ENCODE results near the gene ARHGAP15. TPM values are rescaled to one million over a fixed set of nuclear protein-coding genes. Genes with fewer than 3 reads are reported as not detected.

The ARHGAP15 gene
- total RNA-seq, 4 donors from 2014 or later = 1.2 to 6.0 (median 3.4) TPM

GRCh38 chr2:143378996-143379395 is 249.8 kb downstream of the ARHGAP15 start:
- WGBS = 96% methylated on average over 2 of the region's 2 CpGs

GRCh38 chr2:143379955-143380354 is 250.7 kb downstream of the ARHGAP15 start:
- 81% methylated on average over 1 of the region's 1 CpG for WGBS
- Histone ChIP-seq H3K4me1 (no peaks in the 10 kb centered on the region), H3K4me3 (no peak overlapping the region), H3K36me3 (no peaks in the 10 kb centered on the region), H3K27me3 (no peaks in the 10 kb centered on the region), H3K27ac (no peak overlapping the region), H3K9me3 (no peaks in the 10 kb centered on the region)
- TF ChIP-seq POLR2A (IDR thresholded peaks at IDR 0.05) (no peak), EP300 (IDR thresholded peaks at IDR 0.05) (no peak), POLR2AphosphoS5 (IDR thresholded peaks at IDR 0.05) (no peak)
- DNase-seq (ENCODE audit: low spot score in 2 of 2) = no peak

More at GRCh38 chr2:143378996-143379395, 249.8 kb downstream of the ARHGAP15 start:
- H3K36me3 ChIP-seq = no peaks in the 10 kb centered on the region
- no peak overlapping the region for H3K4me3 ChIP-seq
- no peak for DNase-seq (ENCODE audit: low spot score in 2 of 2)
- no peaks in the 10 kb centered on the region for H3K4me1 ChIP-seq
- no peak overlapping the region for H3K27ac ChIP-seq
- H3K9me3 ChIP-seq = no peaks in the 10 kb centered on the region
- H3K27me3 ChIP-seq = no peaks in the 10 kb centered on the region
- TF ChIP-seq POLR2A (IDR thresholded peaks at IDR 0.05) = no peak
- no peak for TF ChIP-seq CTCF (IDR thresholded peaks at IDR 0.05)
- no peak for TF ChIP-seq POLR2AphosphoS5 (IDR thresholded peaks at IDR 0.05)
- no peak for TF ChIP-seq EP300 (IDR thresholded peaks at IDR 0.05)

GRCh38 chr2:143382573-143382972 is 253.4 kb downstream of the ARHGAP15 start:
- TF ChIP-seq CTCF (IDR thresholded peaks at IDR 0.05) (no peak), POLR2AphosphoS5 (IDR thresholded peaks at IDR 0.05) (no peak), POLR2A (IDR thresholded peaks at IDR 0.05) (no peak), EP300 (IDR thresholded peaks at IDR 0.05) (no peak)
- 86% methylated on average over 8 of the region's 8 CpGs for WGBS
- H3K36me3 ChIP-seq = no peaks in the 10 kb centered on the region
- no peaks in the 10 kb centered on the region for H3K9me3 ChIP-seq
- no peak for DNase-seq (ENCODE audit: low spot score in 2 of 2)
- H3K27me3 ChIP-seq = no peaks in the 10 kb centered on the region
- no peak overlapping the region for H3K4me3 ChIP-seq
- no peak overlapping the region for H3K27ac ChIP-seq
- H3K4me1 ChIP-seq = no peaks in the 10 kb centered on the region

GRCh38 chr2:143383016-143383415 is 253.8 kb downstream of the ARHGAP15 start:
- TF ChIP-seq POLR2AphosphoS5 (IDR thresholded peaks at IDR 0.05) (no peak), EP300 (IDR thresholded peaks at IDR 0.05) (no peak), CTCF (IDR thresholded peaks at IDR 0.05) (no peak), POLR2A (IDR thresholded peaks at IDR 0.05) (no peak)
- WGBS = 91% methylated on average over 2 of the region's 2 CpGs

GRCh38 chr2:143384111-143384510 is 254.9 kb downstream of the ARHGAP15 start:
- no peak for TF ChIP-seq POLR2AphosphoS5 (IDR thresholded peaks at IDR 0.05)
- no peak for TF ChIP-seq CTCF (IDR thresholded peaks at IDR 0.05)
- TF ChIP-seq POLR2A (IDR thresholded peaks at IDR 0.05) = no peak
- no peak for TF ChIP-seq EP300 (IDR thresholded peaks at IDR 0.05)
- no peaks in the 10 kb centered on the region for H3K36me3 ChIP-seq
- 91% methylated on average over 6 of the region's 6 CpGs for WGBS
- no peaks in the 10 kb centered on the region for H3K27me3 ChIP-seq
- H3K9me3 ChIP-seq = no peaks in the 10 kb centered on the region
- no peak overlapping the region for H3K27ac ChIP-seq
- no peak overlapping the region for H3K4me3 ChIP-seq
- DNase-seq (ENCODE audit: low spot score in 2 of 2) = no peak
- H3K4me1 ChIP-seq = no peaks in the 10 kb centered on the region

More at GRCh38 chr2:143383016-143383415, 253.8 kb downstream of the ARHGAP15 start:
- Histone ChIP-seq H3K4me3 (no peak overlapping the region), H3K4me1 (no peaks in the 10 kb centered on the region), H3K36me3 (no peaks in the 10 kb centered on the region), H3K27ac (no peak overlapping the region), H3K9me3 (no peaks in the 10 kb centered on the region), H3K27me3 (no peaks in the 10 kb centered on the region)
- no peak for DNase-seq (ENCODE audit: low spot score in 2 of 2)

- 88% methylated on average over 6 of the region's 6 CpGs for WGBS
- Histone ChIP-seq H3K4me1 (no peaks in the 10 kb centered on the region), H3K36me3 (no peaks in the 10 kb centered on the region), H3K27ac (no peak overlapping the region), H3K27me3 (no peaks in the 10 kb centered on the region), H3K9me3 (no peaks in the 10 kb centered on the region), H3K4me3 (no peak overlapping the region)
- DNase-seq (ENCODE audit: low spot score in 2 of 2) = no peak
- TF ChIP-seq EP300 (IDR thresholded peaks at IDR 0.05) (no peak), POLR2AphosphoS5 (IDR thresholded peaks at IDR 0.05) (no peak), CTCF (IDR thresholded peaks at IDR 0.05) (no peak), POLR2A (IDR thresholded peaks at IDR 0.05) (no peak)
Measured at GRCh38 chr2:143390171-143390570, 261.0 kb downstream of the ARHGAP15 start.

Data from suprapubic skin (tissue), 4 donors.